ENCODE measurements around the gene KCNH3. TPM values are rescaled to one million over a fixed set of nuclear protein-coding genes. Genes with fewer than 3 reads are reported as not detected.

The KCNH3 gene
- total and polyA plus RNA-seq, 2 of the 13 experiments (the other 11 are each of a cell fraction or from before 2014, with no cell fraction given), result 0.01 to 0.07 TPM

GRCh38 chr12:49493900-49494299 lies 44.9 kb upstream of the KCNH3 start (continued):
- TF ChIP-seq AKNA (CRISPR knock-in tag; IDR thresholded peaks at IDR 0.05; ENCODE audit: borderline replicate concordance) (no peak), NFIC (IDR thresholded peaks at IDR 0.05; ENCODE audit: low read length) (no peak)

- CTCF ChIA-PET (ENCODE audit: low intra/inter-chr PET ratio, low total read pairs), result no interaction called here
- H3K79me2 ChIP-seq (ENCODE audit: insufficient read depth, low read length), result no peaks in the 10 kb centered on the region
- intact Hi-C loops (cut with micrococcal nuclease; ENCODE audit: unreplicated experiment) (no loop called here), in situ Hi-C loops (cut with HindIII; ENCODE audit: extremely low pct_ligation_motif_present, low pct_unique_long_range_greater_than_20kb) (loop anchor here (5.0 kb wide), 1 partner anchor 129 kb away; the partner anchor contains the start of gene SPATS2)
- H3K36me3 ChIP-seq (replicated peaks in 1 of 2; ENCODE audit: control insufficient read depth in 1 of 2, insufficient read depth in 2 of 2, low read length in 2 of 2), result peaks cover 1 to 40% of the 10 kb centered on the region in 2 experiments; a peak in 3 of 5 replicates
- DNase-seq (ENCODE audit: low spot score) (no peak), ATAC-seq (no peak), FAIRE-seq (no peak)
- H2AFZ ChIP-seq (ENCODE audit: low read length), result no peak overlapping the region
- WGBS (ENCODE audit: low lambda C conversion rate), result 94% methylated on average over 10 of the region's 10 CpGs
- no peak overlapping the region for H3K27ac ChIP-seq (ENCODE audit: extremely low read length, insufficient read depth, low read length)
- no peaks in the 10 kb centered on the region for H3K4me1 ChIP-seq (ENCODE audit: insufficient read depth, low read length)
- H3K4me3 ChIP-seq (replicated peaks in 1 of 3; ENCODE audit: insufficient read depth in 1 of 3, low read depth in 2 of 3, low read length in 3 of 3), result no peak overlapping the region
- H3K4me2 ChIP-seq (ENCODE audit: low read depth, low read length), result no peak overlapping the region
- POLR2A ChIA-PET, result interaction anchor here (0.8 to 1.7 kb wide), 2 partner anchors 130 kb away, joined by 3 to 6 read pairs; partner anchors contain the start of gene SPATS2
- no TSS peak for BruUV-seq (replicated peaks)
- H4K20me1 ChIP-seq (ENCODE audit: insufficient read depth, low read length), result no peaks in the 10 kb centered on the region
- H3K9me3 ChIP-seq (ENCODE audit: low read length), result no peaks in the 10 kb centered on the region
- H3K9ac ChIP-seq (ENCODE audit: insufficient read depth, low read depth, low read length), result no peak overlapping the region
- TF ChIP-seq ZNF292 (CRISPR knock-in tag; IDR thresholded peaks at IDR 0.05; ENCODE audit: borderline replicate concordance, low read depth), result no peak
- TF ChIP-seq PRMT3 (CRISPR knock-in tag; IDR thresholded peaks at IDR 0.05; ENCODE audit: borderline replicate concordance, low read depth), result no peak
- TF ChIP-seq TEAD3 (CRISPR knock-in tag; optimal IDR thresholded peaks at IDR 0.05; ENCODE audit: borderline replicate concordance), result no peak
- no peak for TF ChIP-seq ZNF20 (CRISPR knock-in tag; IDR thresholded peaks at IDR 0.05)
- no peak for TF ChIP-seq ARNT (IDR thresholded peaks at IDR 0.05)
- no peak for TF ChIP-seq NR2F2 (IDR thresholded peaks at IDR 0.05; ENCODE audit: borderline replicate concordance, low read depth)
- no peak for TF ChIP-seq FLYWCH1 (CRISPR knock-in tag; IDR thresholded peaks at IDR 0.05)
- no peaks in the 10 kb centered on the region for H3K27me3 ChIP-seq (ENCODE audit: control insufficient read depth in 1 of 2, insufficient read depth in 2 of 2, low read length in 2 of 2)
Observed at GRCh38 chr12:49496417-49497360, 42.1 kb upstream of the KCNH3 start.

Measured in HepG2 (cell line).